HCT116 (cell line): Measurements from ENCODE around the gene LZTR1. TPM values are rescaled to one million over a fixed set of nuclear protein-coding genes. Genes with fewer than 3 reads are reported as not detected.

Experiments used
- ATAC-seq: fragments of 200-7000 bp; cut with Tn5 transposase; 2 replicates; pipeline ENCODE4 v1.9.1; 2020; ENCODE audit warnings: mild to moderate bottlenecking, moderate library complexity
- BruUV-seq: library from RNA; stranded (reverse); fragments of 400-500 nt; replicated peaks from 2 replicates; lab custom pipeline; 2021; lab: Mats Ljungman, UMichigan
- CTCF ChIA-PET: fragments of 300-600 bp; sonication (Branson Sonifier 250); formaldehyde crosslinking; loops from one replicate; lab custom pipeline; 2021; ENCODE audit warnings: antibody characterized with exemption; lab: Charles Lee
- POLR2A ChIA-PET: fragments of 300-600, 350-600 bp; sonication (Branson Sonifier 250); formaldehyde crosslinking; loops from one replicate; lab custom pipeline; 2021; ENCODE audit warnings: antibody characterized with exemption; lab: Charles Lee
- RAD21 ChIA-PET, 2 experiments: fragments of 300-600 bp; sonication (Branson Sonifier 250); formaldehyde crosslinking; loops; one replicate each; lab custom pipeline; 2023; ENCODE audit warnings: low total read pairs in 2 of 2; ENCODE audit not compliant: uncharacterized antibody in 2 of 2, unreplicated experiment in 2 of 2, low non-redundant PET in 1 of 2; lab: Charles Lee
- DNase-seq: peaks from one replicate; pipeline ENCODE4 v3.0.0-alpha.2; 2010; ENCODE audit warnings: low read depth, low spot score
- H2AFZ ChIP-seq: fragments of 200-600 bp; shearing (Covaris generic), sonication (generic); 2 replicates; pipeline ENCODE4 v1.6.1; 2017; ENCODE audit warnings: low read depth, mixed run types, mixed read lengths, antibody characterized with exemption, low read length; ENCODE audit not compliant: poor library complexity, severe bottlenecking
- H3K27ac ChIP-seq: 2 replicates; pipeline ENCODE4 v1.5.1; 2012; ENCODE audit warnings: low read depth, low read length
- H3K27me3 ChIP-seq: fragments of 200-600 bp; sonication (generic); 2 replicates; pipeline ENCODE4 v1.6.1; 2016; ENCODE audit warnings: mixed run types, low read length, mixed read lengths; ENCODE audit not compliant: insufficient read depth
- H3K36me3 ChIP-seq, 2 experiments: fragments of 200-500 bp in 1 of 2; fragments of 200-600 bp in 1 of 2; sonication (Bioruptor generic) in 1 of 2; sonication (generic) in 1 of 2; 2 replicates each; pipeline versions ENCODE4 v1.5.1 to v1.6.1; 2014 to 2016; ENCODE audit warnings: low read length in 2 of 2, inconsistent platforms in 1 of 2, mixed read lengths in 1 of 2, mixed run types in 1 of 2; ENCODE audit not compliant: insufficient read depth in 2 of 2, control insufficient read depth in 1 of 2
- H3K4me1 ChIP-seq, 2 experiments: fragments of 200-600 bp in 1 of 2; sonication (generic) in 1 of 2; 2 replicates each; pipeline versions ENCODE4 v1.5.1 to v1.6.1; 2012 to 2017; ENCODE audit warnings: low read length in 2 of 2, inconsistent platforms in 1 of 2, mild to moderate bottlenecking in 1 of 2, mixed read lengths in 1 of 2, mixed run types in 1 of 2, moderate library complexity in 1 of 2; ENCODE audit not compliant: insufficient read depth in 2 of 2, control insufficient read depth in 1 of 2
- H3K4me2 ChIP-seq: fragments of 200-600 bp; sonication (generic); 2 replicates; pipeline ENCODE4 v1.6.1; 2017; ENCODE audit warnings: mixed run types, low read length, mixed read lengths
- H3K4me3 ChIP-seq, 2 experiments: fragments of 200-600 bp in 1 of 2; sonication (generic) in 1 of 2; replicated peaks in 1 of 2; 2 replicates each; pipeline ENCODE4 v1.5.1; 2011 to 2016; ENCODE audit warnings: low read length in 2 of 2, control low read depth in 1 of 2, low read depth in 1 of 2, mild to moderate bottlenecking in 1 of 2, mixed read lengths in 1 of 2, mixed run types in 1 of 2
- H3K79me2 ChIP-seq: fragments of 200-600 bp; sonication (generic); 2 replicates; pipeline ENCODE4 v1.6.1; 2017; ENCODE audit warnings: mild to moderate bottlenecking, mixed run types, low read length, moderate library complexity, mixed read lengths; ENCODE audit not compliant: insufficient read depth
- H3K9ac ChIP-seq: fragments of 200-600 bp; sonication (generic); 2 replicates; pipeline ENCODE4 v1.6.1; 2016; ENCODE audit warnings: low read length, mixed read lengths
- H3K9me2 ChIP-seq: fragments of 200-600 bp; sonication (generic), shearing (Covaris generic); 2 replicates; pipeline ENCODE4 v1.6.1; 2017; ENCODE audit warnings: mixed run types, mild to moderate bottlenecking, moderate library complexity; ENCODE audit not compliant: insufficient read depth
- H3K9me3 ChIP-seq, 2 experiments: fragments of 200-500 bp in 1 of 2; fragments of 200-600 bp in 1 of 2; sonication (Bioruptor generic) in 1 of 2; sonication (generic) in 1 of 2; 2 replicates each; pipeline ENCODE4 v1.6.1; 2014 to 2017; ENCODE audit warnings: low read length in 2 of 2, mixed read lengths in 2 of 2, inconsistent platforms in 1 of 2, low read depth in 1 of 2, mild to moderate bottlenecking in 1 of 2, mixed run types in 1 of 2, moderate library complexity in 1 of 2; ENCODE audit not compliant: control insufficient read depth in 1 of 2, insufficient read depth in 1 of 2
- H4K20me1 ChIP-seq: fragments of 200-600 bp; sonication (generic), shearing (Covaris generic); 2 replicates; pipeline ENCODE4 v1.6.1; 2017; ENCODE audit warnings: mixed run types, mild to moderate bottlenecking, moderate library complexity; ENCODE audit not compliant: insufficient read depth
- ATF3 ChIP-seq: IDR thresholded peaks from 2 replicates; pipeline ENCODE4 v1.6.1; 2012
- CTCF ChIP-seq, 3 experiments: fragments of 200-600 bp in 1 of 3; sonication (generic) in 1 of 3; IDR thresholded peaks in 2 of 3; conservative IDR thresholded peaks in 1 of 3; 2 replicates each; pipeline ENCODE4 v1.5.1; 2012 to 2017; ENCODE audit warnings: low read depth in 2 of 3, low read length in 2 of 3, antibody characterized with exemption in 1 of 3, borderline replicate concordance in 1 of 3, control low read depth in 1 of 3, mild to moderate bottlenecking in 1 of 3, mixed read lengths in 1 of 3, mixed run types in 1 of 3, moderate library complexity in 1 of 3; ENCODE audit not compliant: insufficient read depth in 1 of 3
- ELF1 ChIP-seq: IDR thresholded peaks from 2 replicates; pipeline ENCODE4 v1.6.1; 2012; ENCODE audit warnings: low read depth, borderline replicate concordance
- MAX ChIP-seq: IDR thresholded peaks from 2 replicates; pipeline ENCODE4 v1.6.1; 2012
- POLR2AphosphoS5 ChIP-seq: IDR thresholded peaks from 2 replicates; pipeline ENCODE4 v1.6.1; 2011; ENCODE audit warnings: mild to moderate bottlenecking, low read depth, low read length, moderate library complexity
- REST ChIP-seq: IDR thresholded peaks from 2 replicates; pipeline ENCODE4 v1.6.1; 2012; ENCODE audit warnings: low read depth
- SIN3A ChIP-seq: IDR thresholded peaks from 2 replicates; pipeline ENCODE4 v1.6.1; 2012; ENCODE audit warnings: low read depth
- YY1 ChIP-seq: IDR thresholded peaks from 2 replicates; pipeline ENCODE4 v1.6.1; 2011; ENCODE audit warnings: low read length, low read depth, moderate library complexity, mild to moderate bottlenecking; ENCODE audit not compliant: insufficient replicate concordance; ENCODE audit errors: extremely low read depth
- intact Hi-C: fragments of 100-400 bp; cut with micrococcal nuclease; formaldehyde crosslinking; loops from 2 replicates; pipeline ENCODE4 v1.10.0; 2022
- total RNA-seq: library from RNA; stranded (reverse); gene quantifications from one replicate; pipeline ENCODE4 v1.2.1, GENCODE V29; 2021; ENCODE audit not compliant: unreplicated experiment

Gene LZTR1
- total RNA-seq, 1 experiment from 2014 or later, result 56.5 TPM

GRCh38 chr22:21026783-21027692 is 44.9 kb downstream of the LZTR1 start:
- RAD21 ChIA-PET, result no interaction called here
- Histone ChIP-seq H4K20me1 (no peaks in the 10 kb centered on the region), H3K9me2 (no peaks in the 10 kb centered on the region), H3K27ac (no peak overlapping the region), H3K4me2 (no peak overlapping the region), H2AFZ (no peak overlapping the region), H3K9me3 (no peaks in the 10 kb centered on the region), H3K9ac (no peak overlapping the region)
- POLR2A ChIA-PET, result no interaction called here
- intact Hi-C loops, result no loop called here
- BruUV-seq, result no TSS peak
- CTCF ChIA-PET, result no interaction called here
- no peak for TF ChIP-seq ATF3
- no peak for TF ChIP-seq YY1
- TF ChIP-seq SIN3A, result no peak
- no peak for TF ChIP-seq POLR2AphosphoS5
- TF ChIP-seq ELF1, result no peak
- TF ChIP-seq CTCF (IDR thresholded peaks at IDR 0.05 in 2 of 3, conservative IDR thresholded peaks at IDR 0.05 in 1 of 3; ENCODE audit: borderline replicate concordance in 1 of 3, insufficient read depth in 1 of 3, low read depth in 2 of 3, low read length in 2 of 3), result no peak
- TF ChIP-seq MAX, result no peak
- no peak for TF ChIP-seq REST
- TF ChIP-seq, all 23 proteins: peak for 0
- H3K79me2 ChIP-seq, result no peaks in the 10 kb centered on the region
- H3K36me3 ChIP-seq, result no peaks in the 10 kb centered on the region
- H3K4me1 ChIP-seq, result no peaks in the 10 kb centered on the region
- H3K27me3 ChIP-seq, result no peaks in the 10 kb centered on the region
- DNase-seq (no peak), ATAC-seq (no peak)
- H3K4me3 ChIP-seq, result no peak overlapping the region
